KMS-11 (cell line): ENCODE measurements around the gene COG8.

Experiments used
- H2AFZ ChIP-seq: fragments of 200-600 bp; sonication (generic); 2 replicates; pipeline ENCODE4 v1.6.1; 2016; ENCODE audit warnings: antibody characterized with exemption, mixed run types, low read depth
- H3K27ac ChIP-seq: fragments of 200-600 bp; sonication (generic); 2 replicates; pipeline ENCODE4 v1.6.1; 2016; ENCODE audit warnings: mild to moderate bottlenecking, mixed run types
- H3K27me3 ChIP-seq: fragments of 200-600 bp; sonication (generic); 2 replicates; pipeline ENCODE4 v1.6.1; 2017; ENCODE audit warnings: mild to moderate bottlenecking, low read depth, mixed run types, moderate library complexity; ENCODE audit not compliant: insufficient read depth
- H3K36me3 ChIP-seq: fragments of 200-600 bp; sonication (generic); 2 replicates; pipeline ENCODE4 v1.6.1; 2017; ENCODE audit warnings: mild to moderate bottlenecking, mixed run types; ENCODE audit not compliant: insufficient read depth
- H3K4me1 ChIP-seq: fragments of 200-600 bp; sonication (generic); 2 replicates; pipeline ENCODE4 v1.6.1; 2016; ENCODE audit warnings: mild to moderate bottlenecking, low read depth, mixed run types; ENCODE audit not compliant: poor library complexity, severe bottlenecking
- H3K4me2 ChIP-seq: fragments of 200-600 bp; sonication (generic); 2 replicates; pipeline ENCODE4 v1.7.0; 2016; ENCODE audit warnings: mild to moderate bottlenecking, mixed run types
- H3K4me3 ChIP-seq: fragments of 200-600 bp; sonication (generic); IDR thresholded peaks from 2 replicates; pipeline ENCODE4 v1.6.1; 2017; ENCODE audit warnings: low read depth, low read length, mixed read lengths; ENCODE audit not compliant: insufficient read depth
- H3K79me2 ChIP-seq: fragments of 200-600 bp; sonication (generic); 2 replicates; pipeline ENCODE4 v1.6.1; 2016; ENCODE audit warnings: low read depth, mixed run types; ENCODE audit not compliant: insufficient read depth
- H3K9ac ChIP-seq: fragments of 200-600 bp; sonication (generic); 2 replicates; pipeline ENCODE4 v1.6.1; 2016; ENCODE audit warnings: mild to moderate bottlenecking, mixed run types
- H4K20me1 ChIP-seq: fragments of 200-600 bp; sonication (generic); 2 replicates; pipeline ENCODE4 v1.6.1; 2016; ENCODE audit warnings: mild to moderate bottlenecking, mixed run types; ENCODE audit not compliant: insufficient read depth
- CTCF ChIP-seq: fragments of 200-600 bp; sonication (generic); conservative IDR thresholded peaks from 2 replicates; pipeline ENCODE4 v1.6.1; 2017; ENCODE audit warnings: low read depth, mild to moderate bottlenecking, antibody characterized with exemption, low read length, moderate library complexity, mixed read lengths

The COG8 gene

DNA sequence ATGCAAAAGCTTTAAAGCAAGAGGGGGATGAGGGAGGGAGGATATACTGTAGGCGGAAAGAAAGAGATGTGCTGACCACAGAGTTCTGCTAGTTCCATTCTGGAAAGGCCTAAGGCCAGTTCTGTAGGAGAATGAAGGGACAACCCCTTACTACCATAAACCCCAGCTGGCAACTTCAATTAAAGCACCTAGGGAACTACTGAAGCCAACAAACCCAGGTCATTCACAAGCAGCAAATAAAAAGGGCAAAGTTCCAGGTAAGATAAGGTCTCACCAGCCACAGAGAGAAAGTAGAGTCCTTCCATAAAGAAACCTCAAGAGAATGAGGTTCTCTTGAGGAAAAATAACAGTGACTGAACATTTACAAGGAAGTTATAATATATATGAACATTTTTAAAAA lies 33.7 kb upstream of the COG8 start:
- Histone ChIP-seq H3K27ac (no peak overlapping the region), H3K4me1 (no peaks in the 10 kb centered on the region)

DNA sequence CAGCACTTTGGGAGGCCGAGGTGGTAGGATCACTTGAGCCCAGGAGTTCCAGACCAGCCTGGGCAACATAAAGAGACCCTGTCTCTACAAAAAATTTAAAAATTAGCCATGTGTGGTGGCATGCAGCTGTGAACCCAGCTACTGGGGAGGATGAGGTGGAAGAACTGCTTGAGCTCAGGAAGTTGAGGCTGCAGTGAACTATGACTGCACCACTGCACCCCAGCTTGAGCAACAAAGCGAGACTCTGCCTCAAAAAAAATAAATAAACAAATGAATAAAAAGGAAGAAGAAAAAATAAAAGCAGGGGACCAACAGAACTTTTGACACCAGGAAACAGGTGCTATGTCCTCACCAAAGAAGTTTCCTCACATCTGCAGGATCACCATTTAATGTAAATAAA lies 32.2 kb upstream of the COG8 start:
- no peak for TF ChIP-seq CTCF
- no peaks in the 10 kb centered on the region for H3K79me2 ChIP-seq
- H3K4me1 ChIP-seq: no peaks in the 10 kb centered on the region
- no peak overlapping the region for H3K4me2 ChIP-seq
- no peak overlapping the region for H3K4me3 ChIP-seq
- H4K20me1 ChIP-seq: no peaks in the 10 kb centered on the region
- H3K9ac ChIP-seq: no peak overlapping the region
- no peak overlapping the region for H3K27ac ChIP-seq
- H3K27me3 ChIP-seq: no peaks in the 10 kb centered on the region
- no peak overlapping the region for H2AFZ ChIP-seq
- H3K36me3 ChIP-seq: no peaks in the 10 kb centered on the region; the same call in 1 of the 2 replicates

More for the DNA sequence above, 33.7 kb upstream of the COG8 start:
- Histone ChIP-seq H3K36me3 (no peaks in the 10 kb centered on the region; the same call in 1 of the 2 replicates), H3K4me3 (no peak overlapping the region), H3K27me3 (no peaks in the 10 kb centered on the region), H3K79me2 (no peaks in the 10 kb centered on the region), H4K20me1 (no peaks in the 10 kb centered on the region), H2AFZ (no peak overlapping the region), H3K9ac (no peak overlapping the region), H3K4me2 (no peak overlapping the region)
- TF ChIP-seq CTCF: no peak

- H3K4me2 ChIP-seq: no peak overlapping the region
- no peaks in the 10 kb centered on the region; the same call in 1 of the 2 replicates for H3K36me3 ChIP-seq
- H3K4me3 ChIP-seq: no peak overlapping the region
- no peak for TF ChIP-seq CTCF
- no peaks in the 10 kb centered on the region for H3K4me1 ChIP-seq
- no peaks in the 10 kb centered on the region for H3K27me3 ChIP-seq
- no peak overlapping the region for H2AFZ ChIP-seq
- no peaks in the 10 kb centered on the region for H3K79me2 ChIP-seq
- no peaks in the 10 kb centered on the region for H4K20me1 ChIP-seq
- H3K27ac ChIP-seq: no peak overlapping the region
- no peak overlapping the region for H3K9ac ChIP-seq
These were observed 29.5 kb upstream of the COG8 start for GRCh38 chr16:69368866-69369265.

- Histone ChIP-seq H3K27ac (no peak overlapping the region), H3K9ac (no peak overlapping the region), H3K27me3 (no peaks in the 10 kb centered on the region), H3K36me3 (no peaks in the 10 kb centered on the region; the same call in 1 of the 2 replicates), H3K4me3 (no peak overlapping the region), H3K4me2 (no peak overlapping the region), H3K79me2 (no peaks in the 10 kb centered on the region), H4K20me1 (no peaks in the 10 kb centered on the region), H2AFZ (no peak overlapping the region), H3K4me1 (no peaks in the 10 kb centered on the region)
- TF ChIP-seq CTCF: no peak
These were observed 28.6 kb upstream of the COG8 start for GRCh38 chr16:69367980-69368379.
